IMR-90 (cell line): ENCODE data around the gene PTGDS. TPM values are rescaled to one million over a fixed set of nuclear protein-coding genes. Genes with fewer than 3 reads are reported as not detected.

Experiments
- ATAC-seq: fragments of 200-7000 bp; cut with Tn5 transposase; 2 replicates; pipeline ENCODE4 v1.9.1; 2020; ENCODE audit warnings: low read depth, mild to moderate bottlenecking, moderate library complexity
- BruUV-seq: library from RNA; stranded (reverse); fragments of 400-500 nt; replicated peaks from 2 replicates; lab custom pipeline; 2021; lab: Mats Ljungman, UMichigan
- CTCF ChIA-PET: fragments of 300-600 bp; formaldehyde crosslinking; extraction: SDS; loops from one replicate; lab custom pipeline; 2021; ENCODE audit warnings: antibody characterized with exemption; lab: Yijun Ruan, JAX
- POLR2A ChIA-PET: fragments of 300-600 bp; sonication (Branson Sonifier 250); formaldehyde crosslinking; loops from one replicate; lab custom pipeline; 2022; ENCODE audit warnings: antibody characterized with exemption; ENCODE audit not compliant: unreplicated experiment; lab: Charles Lee
- DNase-seq: peaks from one replicate; pipeline ENCODE4 v3.0.0; 2013
- H2AFZ ChIP-seq: replicated peaks from 2 replicates; pipeline ENCODE3; 2013; ENCODE audit warnings: low read length, mild to moderate bottlenecking; ENCODE audit not compliant: poor library complexity
- H2AK5ac ChIP-seq: 2 replicates; pipeline ENCODE4 v1.6.1; 2013; ENCODE audit warnings: low read depth, low read length, inconsistent platforms
- H2AK9ac ChIP-seq: replicated peaks from 2 replicates; pipeline ENCODE3; 2013; ENCODE audit warnings: mild to moderate bottlenecking, low read depth, low read length, moderate library complexity; ENCODE audit not compliant: poor library complexity
- H2BK120ac ChIP-seq: 2 replicates; pipeline ENCODE4 v1.6.1; 2013; ENCODE audit warnings: low read depth, low read length, inconsistent platforms
- H2BK15ac ChIP-seq: 3 replicates; pipeline ENCODE4 v1.6.1; 2013; ENCODE audit warnings: low read depth, low read length, inconsistent platforms
- H2BK20ac ChIP-seq: 2 replicates; pipeline ENCODE4 v1.6.1; 2013; ENCODE audit warnings: low read depth, mild to moderate bottlenecking, inconsistent platforms, low read length, moderate library complexity
- H2BK5ac ChIP-seq: 2 replicates; pipeline ENCODE4 v1.6.1; 2013; ENCODE audit warnings: mild to moderate bottlenecking, low read depth, low read length, inconsistent platforms; ENCODE audit not compliant: poor library complexity, severe bottlenecking
- H3K14ac ChIP-seq: replicated peaks from 2 replicates; pipeline ENCODE4 v1.6.1; 2013; ENCODE audit warnings: low read depth, low read length, inconsistent platforms
- H3K18ac ChIP-seq: 2 replicates; pipeline ENCODE4 v1.6.1; 2013; ENCODE audit warnings: low read depth, low read length, control low read depth
- H3K23ac ChIP-seq: 2 replicates; pipeline ENCODE4 v1.6.1; 2013; ENCODE audit warnings: low read depth, low read length, inconsistent platforms
- H3K27ac ChIP-seq: 2 replicates; pipeline ENCODE4 v1.5.1; 2013; ENCODE audit warnings: mild to moderate bottlenecking, control low read depth, low read length; ENCODE audit not compliant: insufficient read depth
- H3K27me3 ChIP-seq: 2 replicates; pipeline ENCODE4 v1.6.1; 2013; ENCODE audit warnings: low read length; ENCODE audit not compliant: control insufficient read depth, insufficient read depth
- H3K36me3 ChIP-seq: 2 replicates; pipeline ENCODE4 v1.6.1; 2013; ENCODE audit warnings: low read length, mixed read lengths; ENCODE audit not compliant: control insufficient read depth, insufficient read depth
- H3K4ac ChIP-seq: 2 replicates; pipeline ENCODE4 v1.6.1; 2013; ENCODE audit warnings: low read depth, low read length, inconsistent platforms
- H3K4me1 ChIP-seq: 2 replicates; pipeline ENCODE4 v1.6.1; 2013; ENCODE audit warnings: low read length, mixed read lengths; ENCODE audit not compliant: control insufficient read depth, insufficient read depth
- H3K4me2 ChIP-seq: 2 replicates; pipeline ENCODE4 v1.6.1; 2013; ENCODE audit warnings: low read depth, mild to moderate bottlenecking, control low read depth, low read length, moderate library complexity
- H3K4me3 ChIP-seq: 2 replicates; pipeline ENCODE4 v1.5.1; 2013; ENCODE audit warnings: low read depth, mild to moderate bottlenecking, control low read depth, low read length, moderate library complexity; ENCODE audit not compliant: insufficient read depth
- H3K56ac ChIP-seq: 2 replicates; pipeline ENCODE4 v1.6.1; 2013; ENCODE audit warnings: low read length, inconsistent platforms; ENCODE audit not compliant: insufficient read depth; ENCODE audit errors: extremely low read depth
- H3K79me1 ChIP-seq, 2 experiments: 2 replicates each; pipeline ENCODE4 v1.6.1; 2013; ENCODE audit warnings: low read length in 2 of 2, inconsistent platforms in 1 of 2, low read depth in 1 of 2
- H3K9ac ChIP-seq: 2 replicates; pipeline ENCODE4 v1.6.1; 2013; ENCODE audit warnings: low read depth, low read length, control low read depth
- H3K9me1 ChIP-seq: 2 replicates; pipeline ENCODE4 v1.6.1; 2013; ENCODE audit warnings: low read length, inconsistent platforms; ENCODE audit not compliant: insufficient read depth
- H3K9me3 ChIP-seq: 2 replicates; pipeline ENCODE4 v1.6.1; 2013; ENCODE audit warnings: low read length; ENCODE audit not compliant: control insufficient read depth, insufficient read depth
- H4K20me1 ChIP-seq: 2 replicates; pipeline ENCODE4 v1.6.1; 2013; ENCODE audit warnings: low read length, inconsistent platforms; ENCODE audit not compliant: insufficient read depth
- H4K5ac ChIP-seq: 2 replicates; pipeline ENCODE4 v1.6.1; 2013; ENCODE audit warnings: mild to moderate bottlenecking, low read depth, low read length, control low read depth
- H4K8ac ChIP-seq, 2 experiments: 2 replicates each; pipeline ENCODE4 v1.6.1; 2013; ENCODE audit warnings: low read depth in 2 of 2, low read length in 2 of 2, control low read depth in 1 of 2, inconsistent platforms in 1 of 2
- H4K91ac ChIP-seq: 2 replicates; pipeline ENCODE4 v1.6.1; 2013; ENCODE audit warnings: low read depth, low read length, inconsistent platforms; ENCODE audit not compliant: insufficient read depth
- BHLHE40 ChIP-seq: fragments of 150-350 bp; IDR thresholded peaks from 2 replicates; pipeline ENCODE4 v1.6.1; 2016; ENCODE audit warnings: mild to moderate bottlenecking, low read depth, low read length
- CEBPB ChIP-seq: IDR thresholded peaks from 2 replicates; pipeline ENCODE4 v1.6.1; 2012; ENCODE audit warnings: low read depth, low read length, improper control_type of control experiment
- CHD1 ChIP-seq: IDR thresholded peaks from 2 replicates; pipeline ENCODE4 v1.6.1; 2012; ENCODE audit warnings: low read depth, low read length, improper control_type of control experiment
- CTCF ChIP-seq: conservative IDR thresholded peaks from 2 replicates; pipeline ENCODE4 v1.5.1; 2012; ENCODE audit warnings: mild to moderate bottlenecking, low read depth, low read length, improper control_type of control experiment
- ELK1 ChIP-seq: fragments of 150-350 bp; IDR thresholded peaks from 2 replicates; pipeline ENCODE4 v1.6.1; 2016; ENCODE audit warnings: low read depth, mild to moderate bottlenecking, low read length, moderate library complexity, borderline replicate concordance
- FOS ChIP-seq: fragments of 150-350 bp; IDR thresholded peaks from 2 replicates; pipeline ENCODE4 v1.6.1; 2016; ENCODE audit warnings: low read depth, low read length
- MAFK ChIP-seq: IDR thresholded peaks from 2 replicates; pipeline ENCODE4 v1.6.1; 2012; ENCODE audit warnings: low read depth, low read length, improper control_type of control experiment
- MAZ ChIP-seq: IDR thresholded peaks from 2 replicates; pipeline ENCODE4 v1.6.1; 2012; ENCODE audit warnings: low read depth, mild to moderate bottlenecking, low read length, improper control_type of control experiment, moderate library complexity, borderline replicate concordance
- MXI1 ChIP-seq: IDR thresholded peaks from 2 replicates; pipeline ENCODE4 v1.6.1; 2012; ENCODE audit warnings: low read depth, mild to moderate bottlenecking, low read length, moderate library complexity, borderline replicate concordance
- NFE2L2 ChIP-seq: fragments of 150-350 bp; IDR thresholded peaks from 2 replicates; pipeline ENCODE4 v1.6.1; 2016; ENCODE audit warnings: low read depth, mild to moderate bottlenecking, low read length
- POLR2A ChIP-seq: IDR thresholded peaks from 2 replicates; pipeline ENCODE4 v1.6.1; 2012; ENCODE audit warnings: mild to moderate bottlenecking, low read depth, low read length
- RAD21 ChIP-seq: IDR thresholded peaks from 2 replicates; pipeline ENCODE4 v1.6.1; 2012; ENCODE audit warnings: low read length, improper control_type of control experiment
- RCOR1 ChIP-seq: IDR thresholded peaks from 2 replicates; pipeline ENCODE4 v1.6.1; 2012; ENCODE audit warnings: mild to moderate bottlenecking, low read length, improper control_type of control experiment; ENCODE audit not compliant: insufficient replicate concordance
- RFX5 ChIP-seq: IDR thresholded peaks from 2 replicates; pipeline ENCODE4 v1.8.0; 2012; ENCODE audit warnings: low read depth, mild to moderate bottlenecking, low read length, moderate library complexity
- SMC3 ChIP-seq: fragments of 150-350 bp; IDR thresholded peaks from 2 replicates; pipeline ENCODE4 v1.6.1; 2016; ENCODE audit warnings: low read depth, mild to moderate bottlenecking, antibody characterized with exemption, low read length, moderate library complexity
- WGBS, 2 experiments: methylation state at CpG; one replicate each; pipeline versions ENCODE4 v1.1.5 to v1.1.7; 2013; ENCODE audit warnings: missing lambda C conversion rate in 2 of 2; ENCODE audit not compliant: insufficient read length in 1 of 2; ENCODE audit errors: extremely low coverage in 2 of 2; 5-methylcytosine and 5-hydroxymethylcytosine counted together
- dilution Hi-C: fragments of 300-500 bp; cut with HindIII; formaldehyde crosslinking; loops from one replicate; pipeline ENCODE4 v1.14.3; 2018; ENCODE audit warnings: low sequenced_read_pairs; ENCODE audit not compliant: unreplicated experiment
- in situ Hi-C: fragments of 300-500 bp; cut with MboI; formaldehyde crosslinking; loops from 3 replicates; pipeline ENCODE4 v1.14.3; 2019; ENCODE audit warnings: low sequenced_read_pairs, inconsistent platforms, mixed read lengths
- intact Hi-C: fragments of 100-400 bp; cut with micrococcal nuclease; formaldehyde crosslinking; loops from 2 replicates; pipeline ENCODE4 v1.10.0; 2022
- polyA plus RNA-seq, 3 experiments: library from polyadenylated mRNA; depleted of rRNA; stranded (reverse); fragments of >200 nt; gene quantifications; 2 replicates each; pipeline ENCODE4 v1.2.3, GENCODE V29; 2012; ENCODE audit warnings: low replicate concordance in 1 of 3
- total RNA-seq: library from RNA; depleted of rRNA; stranded (reverse); fragments of >200 nt; gene quantifications from 2 replicates; pipeline ENCODE4 v1.2.3, GENCODE V29; 2012
- TF ChIP-seq, protein P1 (sequence below): fragments of 150-350 bp; IDR thresholded peaks from 2 replicates; pipeline ENCODE4 v1.6.1; 2017; ENCODE audit warnings: mild to moderate bottlenecking, antibody characterized with exemption, low read length, low read depth

PTGDS gene
- total and polyA plus RNA-seq, 2 of the 4 experiments (the other 2 are of a cell fraction): 1.2 TPM; not detected in 1

GRCh38 chr9:136950656-136951276 lies 26.5 kb upstream of the PTGDS start:
- Histone ChIP-seq H3K4me2 (no peak overlapping the region), H3K56ac (no peak overlapping the region), H4K5ac (no peak overlapping the region), H3K14ac (no peak overlapping the region), H2AK9ac (peak overlapping the region; percentile 59), H2BK120ac (no peak overlapping the region), H3K4me1 (no peaks in the 10 kb centered on the region; the same call in 1 of the 2 replicates), H3K18ac (no peak overlapping the region), H4K91ac (no peak overlapping the region), H3K4ac (no peak overlapping the region), H3K9me1 (no peaks in the 10 kb centered on the region), H4K20me1 (no peaks in the 10 kb centered on the region), H3K79me1 (no peaks in the 10 kb centered on the region), H3K4me3 (no peak overlapping the region), H2BK15ac (no peak overlapping the region), H3K9me3 (no peaks in the 10 kb centered on the region), H2BK20ac (no peak overlapping the region), H3K27ac (no peak overlapping the region), H2AK5ac (no peak overlapping the region), H2BK5ac (no peak overlapping the region), H3K27me3 (peaks cover 9% of the 10 kb centered on the region; the same call in 1 of the 2 replicates), H3K23ac (no peak overlapping the region), H3K36me3 (no peaks in the 10 kb centered on the region), H2AFZ (peak overlapping the region; percentile 98), H3K9ac (no peak overlapping the region), H4K8ac (peak overlapping the region; percentile 15 to 87; a peak in 2 of 4 replicates)
- 17% methylated on average over 1 of the region's 9 CpGs; no CpG with 5 or more reads in 1 of the 2 experiments for WGBS, 2 experiments
- in situ Hi-C loops: no loop called here
- intact Hi-C loops: no loop called here
- no peak for DNase-seq
- no TSS peak for BruUV-seq
- ChIA-PET CTCF (no interaction called here), POLR2A (no interaction called here)
- dilution Hi-C loops: no loop called here
- no peak for ATAC-seq
- TF ChIP-seq RCOR1 (no peak), CHD1 (no peak), MAZ (no peak), MAFK (no peak), BHLHE40 (no peak), ELK1 (no peak), RAD21 (no peak), CTCF (no peak), NFE2L2 (no peak), FOS (no peak), RFX5 (no peak), CEBPB (no peak), SMC3 (no peak), MXI1 (no peak), POLR2A (no peak)
- TF ChIP-seq, protein P1, sequence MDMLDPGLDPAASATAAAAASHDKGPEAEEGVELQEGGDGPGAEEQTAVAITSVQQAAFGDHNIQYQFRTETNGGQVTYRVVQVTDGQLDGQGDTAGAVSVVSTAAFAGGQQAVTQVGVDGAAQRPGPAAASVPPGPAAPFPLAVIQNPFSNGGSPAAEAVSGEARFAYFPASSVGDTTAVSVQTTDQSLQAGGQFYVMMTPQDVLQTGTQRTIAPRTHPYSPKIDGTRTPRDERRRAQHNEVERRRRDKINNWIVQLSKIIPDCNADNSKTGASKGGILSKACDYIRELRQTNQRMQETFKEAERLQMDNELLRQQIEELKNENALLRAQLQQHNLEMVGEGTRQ: no peak
